Measurements from ENCODE around the gene CCDC148.

- TF ChIP-seq TAF1 (IDR thresholded peaks at IDR 0.05; ENCODE audit: borderline replicate concordance, insufficient read depth, low read length) (no peak), POLR2AphosphoS5 (IDR thresholded peaks at IDR 0.05; ENCODE audit: low read depth, low read length) (no peak), REST (IDR thresholded peaks at IDR 0.05; ENCODE audit: insufficient read depth in 1 of 2, low read depth in 2 of 2, low read length in 2 of 2) (no peak), SIN3A (IDR thresholded peaks at IDR 0.05; ENCODE audit: borderline replicate concordance, insufficient read depth, low read length) (no peak), FOXP2 (optimal IDR thresholded peaks at IDR 0.05; ENCODE audit: borderline replicate concordance, extremely low read depth, extremely low read length, insufficient read depth) (no peak)
Observed at GRCh38 chr2:158392687-158393086, 63.9 kb downstream of the CCDC148 start.
